Hepatocyte (in vitro differentiated cells): Measurements from ENCODE around the gene CDCA7L.

Source experiments
- CTCF ChIP-seq: fragments of 200-600 bp; sonication (generic); IDR thresholded peaks from 2 replicates; pipeline ENCODE4 v1.5.1; 2016; ENCODE audit warnings: antibody characterized with exemption, mild to moderate bottlenecking; ENCODE audit not compliant: poor library complexity
- EZH2 ChIP-seq: fragments of 200-600 bp; sonication (generic); IDR thresholded peaks from 2 replicates; pipeline ENCODE4 v1.6.1; 2016; ENCODE audit warnings: antibody characterized with exemption, mild to moderate bottlenecking, borderline replicate concordance

- no peak for TF ChIP-seq CTCF
- TF ChIP-seq EZH2 = no peak
Measured at GRCh38 chr7:21966271-21966670, 20.6 kb upstream of the CDCA7L start.
